ENCODE results near the gene CPT1C. TPM values are rescaled to one million over a fixed set of nuclear protein-coding genes. Genes with fewer than 3 reads are reported as not detected.

Gene CPT1C
- total and polyA plus RNA-seq, 5 experiments from 2014 or later = 0.19 to 2.7 (median 0.54) TPM

- Mint-ChIP-seq H3K9me3 (peaks cover 0 to 1% (median 0%) of the 10 kb centered on the region in 9 donors), H3K27ac (peak overlapping the region; percentile 84 to 99 (median 94)), H3K4me1 (peaks cover 26 to 47% (median 39%) of the 10 kb centered on the region in 4 donors), H3K36me3 (peaks cover 0 to 25% (median 4%) of the 10 kb centered on the region in 3 donors), H3K27me3 (no peaks in the 10 kb centered on the region), H3K4me3 (peak overlapping the region; percentile 85 to 100 (median 89))
- DNase-seq = peak; percentile 65 to 89 (median 80)
- ATAC-seq = peak; percentile 26 to 27
- POLR2A ChIA-PET = interaction anchor here (0.5 to 7.5 kb wide), 21 partner anchors 11 to 1971 kb away, joined by 3 to 63 read pairs (median 7); partner anchors contain the start of genes ADM5, ALDH16A1, BCL2L12 and CPT1C
These were observed 12.8 kb upstream of the CPT1C start for GRCh38 chr19:49677901-49678674.

- peak overlapping the region in 7 of 10 donors; percentile 12 to 89 (median 87) for H3K4me3 Mint-ChIP-seq
- no peak for ATAC-seq
- peaks cover 0 to 36% (median 7%) of the 10 kb centered on the region in 3 donors for H3K36me3 Mint-ChIP-seq
- H3K27ac Mint-ChIP-seq = peak overlapping the region; percentile 60 to 99 (median 94)
- no peaks in the 10 kb centered on the region for H3K27me3 Mint-ChIP-seq
- H3K9me3 Mint-ChIP-seq = no peaks in the 10 kb centered on the region
- POLR2A ChIA-PET = interaction anchor here (0.6 to 7.5 kb wide), 16 partner anchors 11 to 1972 kb away, joined by 3 to 63 read pairs (median 6); partner anchors contain the start of genes ADM5, BCL2L12, CPT1C and FLT3LG
- H3K4me1 Mint-ChIP-seq = peaks cover 23 to 47% (median 37%) of the 10 kb centered on the region in 4 donors
- no peak for DNase-seq
These were observed 11.7 kb upstream of the CPT1C start for GRCh38 chr19:49678985-49679770.

- Mint-ChIP-seq H3K4me3 (peak overlapping the region in 6 of 10 donors; percentile 22 to 68 (median 42)), H3K9me3 (no peaks in the 10 kb centered on the region), H3K27me3 (no peaks in the 10 kb centered on the region), H3K36me3 (peaks cover 0 to 39% (median 10%) of the 10 kb centered on the region in 3 donors), H3K4me1 (peaks cover 23 to 47% (median 37%) of the 10 kb centered on the region in 4 donors), H3K27ac (peak overlapping the region; percentile 48 to 99 (median 80))
- POLR2A ChIA-PET = interaction anchor here (0.6 to 3.0 kb wide), 9 partner anchors 10 to 206 kb away, joined by 3 to 27 read pairs (median 4); partner anchors contain the start of genes ADM5, FLT3LG, PRR12 and RRAS
- DNase-seq (no peak), ATAC-seq (no peak)
These were observed 11.0 kb upstream of the CPT1C start for GRCh38 chr19:49679771-49680413.

- H3K27me3 Mint-ChIP-seq = no peaks in the 10 kb centered on the region
- POLR2A ChIA-PET = interaction anchor here (0.6 to 2.5 kb wide), 6 partner anchors 17 to 227 kb away, joined by 3 to 7 read pairs (median 4); partner anchors contain the start of gene NOSIP
- H3K4me3 Mint-ChIP-seq = peak overlapping the region in 5 of 10 donors; percentile 18 to 68 (median 28)
- peak overlapping the region in 9 of 10 donors; percentile 19 to 99 (median 79) for H3K27ac Mint-ChIP-seq
- ATAC-seq (peak; percentile 4 to 6), DNase-seq (peak; percentile 83 to 98 (median 93))
- H3K4me1 Mint-ChIP-seq = peaks cover 23 to 47% (median 36%) of the 10 kb centered on the region in 4 donors
- peaks cover 0 to 46% (median 10%) of the 10 kb centered on the region in 3 donors for H3K36me3 Mint-ChIP-seq
- H3K9me3 Mint-ChIP-seq = no peaks in the 10 kb centered on the region
These were observed 10.2 kb upstream of the CPT1C start for GRCh38 chr19:49680421-49681351.

GRCh38 chr19:49681830-49682229, 9.1 kb upstream of the CPT1C start:
- Mint-ChIP-seq H3K27me3 (no peaks in the 10 kb centered on the region), H3K4me3 (no peak overlapping the region), H3K36me3 (peaks cover 0 to 49% (median 10%) of the 10 kb centered on the region in 3 donors), H3K4me1 (peaks cover 16 to 35% (median 28%) of the 10 kb centered on the region in 4 donors), H3K27ac (no peak overlapping the region), H3K9me3 (no peaks in the 10 kb centered on the region)
- DNase-seq (no peak), ATAC-seq (no peak)
- POLR2A ChIA-PET = interaction anchor here (0.8 kb wide), 1 partner anchor 42 kb away, joined by 3 read pairs; the partner anchor contains the start of gene RRAS

- DNase-seq = no peak
- no peak overlapping the region for H3K27ac Mint-ChIP-seq
- H3K9me3 Mint-ChIP-seq = no peaks in the 10 kb centered on the region
- POLR2A ChIA-PET = interaction anchor here (0.6 to 0.8 kb wide), 2 partner anchors 42 to 102 kb away, joined by 3 to 4 read pairs; partner anchors contain the start of gene RRAS
- H3K4me1 Mint-ChIP-seq = peaks cover 15 to 31% (median 28%) of the 10 kb centered on the region in 4 donors
- no peak overlapping the region for H3K4me3 Mint-ChIP-seq
- peaks cover 0 to 53% (median 12%) of the 10 kb centered on the region in 3 donors for H3K36me3 Mint-ChIP-seq
- H3K27me3 Mint-ChIP-seq = no peaks in the 10 kb centered on the region
- ATAC-seq = no peak
These were observed 8.6 kb upstream of the CPT1C start for GRCh38 chr19:49682274-49682673.

GRCh38 chr19:49683814-49684250, 7.1 kb upstream of the CPT1C start:
- peaks cover 10 to 25% (median 20%) of the 10 kb centered on the region in 4 donors for H3K4me1 Mint-ChIP-seq
- H3K9me3 Mint-ChIP-seq = no peaks in the 10 kb centered on the region
- no peak overlapping the region for H3K4me3 Mint-ChIP-seq
- DNase-seq (no peak), ATAC-seq (no peak)
- peaks cover 0 to 57% (median 12%) of the 10 kb centered on the region in 3 donors for H3K36me3 Mint-ChIP-seq
- H3K27me3 Mint-ChIP-seq = no peaks in the 10 kb centered on the region
- POLR2A ChIA-PET = no interaction called here
- H3K27ac Mint-ChIP-seq = peak overlapping the region in 1 of 10 donors; percentile 80

- Mint-ChIP-seq H3K4me1 (peaks cover 10 to 27% (median 19%) of the 10 kb centered on the region in 4 donors), H3K9me3 (no peaks in the 10 kb centered on the region), H3K4me3 (no peak overlapping the region), H3K36me3 (peaks cover 0 to 57% (median 12%) of the 10 kb centered on the region in 3 donors), H3K27me3 (no peaks in the 10 kb centered on the region), H3K27ac (peak overlapping the region in 1 of 10 donors; percentile 80)
- DNase-seq = no peak
- no peak for ATAC-seq
- POLR2A ChIA-PET = no interaction called here
These were observed 6.5 kb upstream of the CPT1C start for GRCh38 chr19:49684251-49684982.

GRCh38 chr19:49684983-49685553, 5.8 kb upstream of the CPT1C start:
- H3K36me3 Mint-ChIP-seq = peaks cover 0 to 57% (median 12%) of the 10 kb centered on the region in 3 donors
- H3K27me3 Mint-ChIP-seq = no peaks in the 10 kb centered on the region
- POLR2A ChIA-PET = interaction anchor here (1.1 kb wide), 1 partner anchor 157 kb away, joined by 4 read pairs; the partner anchor contains the start of gene RCN3
- H3K4me3 Mint-ChIP-seq = no peak overlapping the region
- peaks cover 8 to 26% (median 19%) of the 10 kb centered on the region in 4 donors for H3K4me1 Mint-ChIP-seq
- no peak for ATAC-seq
- no peak for DNase-seq
- H3K9me3 Mint-ChIP-seq = no peaks in the 10 kb centered on the region
- peak overlapping the region in 2 of 10 donors; percentile 25 to 75 for H3K27ac Mint-ChIP-seq

GRCh38 chr19:49685845-49686332, 5.0 kb upstream of the CPT1C start:
- Mint-ChIP-seq H3K36me3 (peaks cover 0 to 52% (median 11%) of the 10 kb centered on the region in 3 donors), H3K4me1 (peaks cover 12 to 27% (median 20%) of the 10 kb centered on the region in 4 donors), H3K27me3 (peaks cover 0 to 7% (median 7%) of the 10 kb centered on the region in 5 donors), H3K9me3 (no peaks in the 10 kb centered on the region), H3K27ac (peak overlapping the region in 1 of 10 donors; percentile 75), H3K4me3 (no peak overlapping the region)
- ATAC-seq (no peak), DNase-seq (no peak)
- POLR2A ChIA-PET = interaction anchor here (0.7 to 1.1 kb wide), 2 partner anchors 158 to 197 kb away, joined by 4 to 5 read pairs; partner anchors contain the start of gene RCN3
